Measurements from ENCODE around the gene NLRP13.

DNA sequence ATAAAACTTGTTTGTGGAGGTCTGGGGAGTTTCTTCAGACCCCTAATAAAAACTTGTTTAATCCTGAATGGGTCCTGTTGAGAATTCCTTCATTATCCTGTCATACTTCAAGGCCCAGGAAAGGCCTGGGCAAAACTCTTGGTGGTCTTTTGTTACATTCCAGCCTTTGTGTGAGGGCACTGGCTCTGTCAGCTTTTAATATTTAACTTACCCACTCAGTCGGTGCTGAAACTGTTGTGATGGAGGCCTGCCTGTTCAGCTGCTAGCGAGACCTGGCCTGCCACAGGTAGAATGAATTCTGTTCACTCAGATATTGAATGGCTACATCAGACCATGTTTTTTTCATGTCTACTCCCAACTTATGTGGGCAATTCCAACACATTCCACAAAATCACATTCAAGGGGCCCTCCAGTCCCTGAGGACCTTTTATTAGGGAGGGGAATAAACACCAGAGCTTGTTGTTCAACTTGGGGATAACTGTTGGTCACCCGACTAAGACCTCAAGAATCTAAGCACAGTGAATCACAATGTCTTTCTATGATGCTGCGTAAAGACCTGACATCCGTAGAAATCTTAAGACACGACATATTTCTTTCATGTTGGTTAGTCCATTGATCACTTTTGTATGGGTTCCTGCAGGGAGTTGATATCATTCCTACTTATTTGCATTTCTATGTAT is 28.0 kb upstream of the NLRP13 start:
- TF ChIP-seq POLR2A (IDR thresholded peaks at IDR 0.05) (no peak), POLR2AphosphoS5 (IDR thresholded peaks at IDR 0.05; ENCODE audit: insufficient read depth in 1 of 2, low read depth in 1 of 2) (no peak)
- TF ChIP-seq, protein P1, sequence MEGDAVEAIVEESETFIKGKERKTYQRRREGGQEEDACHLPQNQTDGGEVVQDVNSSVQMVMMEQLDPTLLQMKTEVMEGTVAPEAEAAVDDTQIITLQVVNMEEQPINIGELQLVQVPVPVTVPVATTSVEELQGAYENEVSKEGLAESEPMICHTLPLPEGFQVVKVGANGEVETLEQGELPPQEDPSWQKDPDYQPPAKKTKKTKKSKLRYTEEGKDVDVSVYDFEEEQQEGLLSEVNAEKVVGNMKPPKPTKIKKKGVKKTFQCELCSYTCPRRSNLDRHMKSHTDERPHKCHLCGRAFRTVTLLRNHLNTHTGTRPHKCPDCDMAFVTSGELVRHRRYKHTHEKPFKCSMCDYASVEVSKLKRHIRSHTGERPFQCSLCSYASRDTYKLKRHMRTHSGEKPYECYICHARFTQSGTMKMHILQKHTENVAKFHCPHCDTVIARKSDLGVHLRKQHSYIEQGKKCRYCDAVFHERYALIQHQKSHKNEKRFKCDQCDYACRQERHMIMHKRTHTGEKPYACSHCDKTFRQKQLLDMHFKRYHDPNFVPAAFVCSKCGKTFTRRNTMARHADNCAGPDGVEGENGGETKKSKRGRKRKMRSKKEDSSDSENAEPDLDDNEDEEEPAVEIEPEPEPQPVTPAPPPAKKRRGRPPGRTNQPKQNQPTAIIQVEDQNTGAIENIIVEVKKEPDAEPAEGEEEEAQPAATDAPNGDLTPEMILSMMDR (IDR thresholded peaks at IDR 0.05): no peak

All from vagina (tissue), 2 donors.